GM12892 (cell line): ENCODE measurements around the gene ATG16L1.

ENCODE experiments used
- POLR2A ChIP-seq: IDR thresholded peaks from 2 replicates; pipeline ENCODE4 v1.6.1; 2011; ENCODE audit warnings: low read depth, low read length, control low read depth
- POLR2AphosphoS5 ChIP-seq: IDR thresholded peaks from 2 replicates; pipeline ENCODE4 v1.6.1; 2011; ENCODE audit warnings: low read depth, low read length, control low read depth
- TAF1 ChIP-seq: IDR thresholded peaks from 2 replicates; pipeline ENCODE4 v1.6.1; 2011; ENCODE audit warnings: low read depth, mild to moderate bottlenecking, control low read depth, low read length, borderline replicate concordance

GRCh38 chr2:233336541-233336940 lies 85.1 kb downstream of the ATG16L1 start:
- no peak for TF ChIP-seq POLR2AphosphoS5
- no peak for TF ChIP-seq TAF1
- no peak for TF ChIP-seq POLR2A
